HEK293T (cell line): ENCODE data around the gene ZYG11A.
"Not testable (repeated sequence)": the region's sequence is repeated elsewhere in the genome, so short reads cannot be mapped to it uniquely, and the experiment has no call there.

Experiments used
- CTCF ChIA-PET: fragments of 350-600 bp; formaldehyde crosslinking; extraction: SDS; loops from one replicate; lab custom pipeline; 2021; ENCODE audit warnings: antibody characterized with exemption, inconsistent platforms; lab: Yijun Ruan, JAX
- POLR2A ChIA-PET: fragments of 350-600 bp; formaldehyde crosslinking; extraction: SDS; loops from one replicate; lab custom pipeline; 2020; ENCODE audit warnings: antibody characterized with exemption, inconsistent platforms; lab: Yijun Ruan, JAX
- DNase-seq: peaks from one replicate; pipeline ENCODE4 v3.0.0; 2012; ENCODE audit warnings: mixed read lengths; ENCODE audit errors: extremely low spot score
- ARNT ChIP-seq: fragments of 450-650 bp; IDR thresholded peaks from 2 replicates; pipeline ENCODE4 v1.6.1; 2017; ENCODE audit warnings: mild to moderate bottlenecking
- BHLHE40 ChIP-seq: fragments of 450-650 bp; IDR thresholded peaks from 2 replicates; pipeline ENCODE4 v1.6.1; 2016; ENCODE audit warnings: mild to moderate bottlenecking, moderate library complexity, borderline replicate concordance
- CTBP1 ChIP-seq: fragments of 450-650 bp; IDR thresholded peaks from 2 replicates; pipeline ENCODE4 v1.6.1; 2016; ENCODE audit warnings: borderline replicate concordance
- ELF4 ChIP-seq: fragments of 450-650 bp; IDR thresholded peaks from 2 replicates; pipeline ENCODE4 v1.6.1; 2017; ENCODE audit warnings: antibody characterized with exemption
- FOXA1 ChIP-seq: fragments of 450-650 bp; IDR thresholded peaks from 2 replicates; pipeline ENCODE4 v1.6.1; 2016; ENCODE audit warnings: mild to moderate bottlenecking
- FOXK2 ChIP-seq: fragments of 450-650 bp; IDR thresholded peaks from 2 replicates; pipeline ENCODE4 v1.6.1; 2016; ENCODE audit warnings: mild to moderate bottlenecking
- FOXM1 ChIP-seq: fragments of 450-650 bp; IDR thresholded peaks from 2 replicates; pipeline ENCODE4 v1.6.1; 2017; ENCODE audit warnings: mild to moderate bottlenecking, borderline replicate concordance
- HDGF ChIP-seq: fragments of 450-650 bp; IDR thresholded peaks from 2 replicates; pipeline ENCODE4 v1.6.1; 2017; ENCODE audit warnings: antibody characterized with exemption, borderline replicate concordance
- L3MBTL2 ChIP-seq: fragments of 450-650 bp; conservative IDR thresholded peaks from 2 replicates; pipeline ENCODE4 v1.6.1; 2016; ENCODE audit warnings: mild to moderate bottlenecking
- LEF1 ChIP-seq: fragments of 450-650 bp; IDR thresholded peaks from 2 replicates; pipeline ENCODE4 v1.6.1; 2017; ENCODE audit warnings: mild to moderate bottlenecking, borderline replicate concordance
- SP1 ChIP-seq: fragments of 450-650 bp; IDR thresholded peaks from 2 replicates; pipeline ENCODE4 v1.6.1; 2017
- SUZ12 ChIP-seq: fragments of 450-650 bp; IDR thresholded peaks from 2 replicates; pipeline ENCODE4 v1.6.1; 2016; ENCODE audit warnings: mild to moderate bottlenecking
- TARDBP ChIP-seq: fragments of 450-650 bp; IDR thresholded peaks from 2 replicates; pipeline ENCODE4 v1.6.1; 2016
- ZNF384 ChIP-seq: fragments of 450-650 bp; IDR thresholded peaks from 2 replicates; pipeline ENCODE4 v1.6.1; 2016
- TF ChIP-seq, protein P1 (sequence below): fragments of 450-650 bp; IDR thresholded peaks from 2 replicates; pipeline ENCODE4 v1.6.1; 2016

ZYG11A gene

DNA sequence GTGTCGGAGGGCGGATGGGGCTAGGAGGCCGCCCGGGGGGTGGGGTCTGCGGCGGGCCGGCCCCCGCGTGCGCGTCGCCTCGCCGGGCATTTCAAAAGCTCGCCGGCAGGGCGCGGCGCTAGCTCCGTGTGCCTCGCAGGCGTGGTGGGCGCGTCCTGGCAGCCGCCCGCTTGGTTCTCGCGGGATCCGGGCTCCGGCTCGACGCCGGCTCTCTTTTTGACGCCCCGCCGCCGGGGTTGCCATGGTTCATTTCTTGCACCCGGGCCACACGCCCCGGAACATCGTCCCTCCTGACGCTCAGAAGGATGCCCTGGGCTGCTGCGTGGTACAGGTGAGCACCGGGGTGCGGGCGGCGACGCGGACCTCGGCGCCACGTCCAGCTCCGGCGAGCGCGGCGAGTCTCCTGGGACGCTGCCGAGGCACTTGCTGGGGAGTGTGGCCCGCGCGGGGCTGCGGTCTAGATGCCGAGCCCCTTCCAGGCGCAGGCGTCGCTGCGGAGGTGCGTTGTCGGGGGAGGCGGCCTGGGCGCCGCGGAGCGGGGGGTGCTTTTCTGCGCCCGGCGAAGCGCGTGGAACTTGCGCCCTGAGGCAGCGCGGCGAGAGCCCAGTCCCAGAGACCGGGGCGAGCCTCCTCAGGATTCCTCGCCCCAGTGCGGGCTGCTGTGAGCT is at the start of gene ZYG11A:
TSS of gene ZYG11A (plus strand) at position 118 of the 668 bp plus-strand sequence. CDS start at position 242, 124 bp downstream.
- POLR2A ChIA-PET: interaction anchor here (0.5 to 2.9 kb wide), 24 partner anchors 10 to 329 kb away, joined by 3 to 20 read pairs (median 3); partner anchors contain the start of genes COA7, ECHDC2, SCP2 and TUT4
- DNase-seq: peak; percentile 90
- no peak for TF ChIP-seq HDGF
- TF ChIP-seq CTBP1: no peak
- peak; percentile 97 for TF ChIP-seq L3MBTL2
- TF ChIP-seq FOXM1: no peak
- no peak for TF ChIP-seq ARNT
- TF ChIP-seq BHLHE40: no peak
- CTCF ChIA-PET: interaction anchor here (0.5 to 1.4 kb wide), 4 partner anchors 10 to 65 kb away, joined by 3 read pairs; no protein-coding TSS in a partner anchor

DNA sequence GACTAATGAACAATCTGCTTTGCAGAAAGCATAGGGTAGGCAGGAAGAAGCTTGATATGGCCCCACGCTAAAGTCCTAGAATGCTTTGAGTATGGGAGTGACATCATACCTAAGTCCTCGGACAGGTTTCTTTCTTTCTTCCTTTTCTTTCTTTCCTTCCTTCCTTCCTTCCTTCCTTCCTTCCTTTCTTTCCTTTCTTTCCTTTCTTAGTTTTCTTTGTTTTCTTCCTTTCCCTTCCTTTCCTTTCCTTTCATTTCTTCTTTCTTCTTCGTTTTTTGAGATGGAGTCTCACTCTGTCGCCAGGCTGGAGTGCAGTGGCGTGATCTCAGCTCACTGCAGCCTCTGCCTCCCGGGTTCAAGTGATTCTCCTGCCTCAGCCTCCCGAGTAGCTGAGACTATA is 48.8 kb upstream of the ZYG11A start:
- DNase-seq, POLR2A ChIA-PET: not testable (repeated sequence)
- CTCF ChIA-PET: interaction anchor here (0.6 kb wide), 1 partner anchor 31 kb away, joined by 5 read pairs; no protein-coding TSS in a partner anchor

DNA sequence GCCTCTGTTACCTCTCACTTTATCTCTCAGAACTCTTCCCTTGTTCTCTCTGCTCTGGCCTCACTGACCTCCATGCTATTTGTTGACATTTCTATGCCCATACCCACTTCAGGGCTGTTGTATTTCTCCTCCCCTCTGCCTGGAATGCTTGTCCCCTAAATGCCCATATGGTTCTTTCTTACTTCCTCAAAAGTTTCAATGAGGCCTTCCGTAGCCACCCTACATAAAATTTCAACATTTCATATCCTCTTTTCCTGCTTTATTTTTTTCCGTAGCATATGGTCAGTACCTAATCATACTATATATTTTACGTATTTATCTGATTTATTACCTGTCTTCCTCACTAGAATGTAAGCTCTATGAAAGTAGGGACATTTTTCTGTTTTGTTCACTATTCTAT is 47.1 kb upstream of the ZYG11A start:
- ChIA-PET CTCF (no interaction called here), POLR2A (no interaction called here)
- TF ChIP-seq FOXM1: no peak
- TF ChIP-seq LEF1: no peak
- TF ChIP-seq SP1: no peak
- no peak for DNase-seq

DNA sequence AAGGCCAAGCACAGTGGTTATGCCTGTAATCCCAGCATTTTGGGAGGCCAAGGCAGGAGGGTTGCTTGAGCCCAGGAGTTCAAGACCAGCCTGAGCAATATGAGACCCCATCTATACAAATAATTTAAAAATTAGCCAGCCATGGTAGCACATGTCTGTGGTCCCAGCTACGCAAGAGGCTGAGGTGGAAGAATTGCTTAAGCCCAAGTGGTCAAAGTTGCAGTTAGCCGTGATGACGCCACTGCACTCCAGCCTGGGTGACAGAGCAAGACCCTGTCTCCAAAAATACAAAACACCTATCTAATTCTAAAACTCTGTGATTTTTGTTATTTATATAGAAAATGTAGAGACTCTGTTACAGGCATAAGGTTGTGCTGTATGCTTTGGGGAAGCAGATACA is 44.2 kb upstream of the ZYG11A start:
- DNase-seq: no peak
- POLR2A ChIA-PET: no interaction called here
- TF ChIP-seq SP1: no peak
- no peak for TF ChIP-seq FOXM1
- no peak for TF ChIP-seq BHLHE40
- no peak for TF ChIP-seq LEF1
- CTCF ChIA-PET: no interaction called here

DNA sequence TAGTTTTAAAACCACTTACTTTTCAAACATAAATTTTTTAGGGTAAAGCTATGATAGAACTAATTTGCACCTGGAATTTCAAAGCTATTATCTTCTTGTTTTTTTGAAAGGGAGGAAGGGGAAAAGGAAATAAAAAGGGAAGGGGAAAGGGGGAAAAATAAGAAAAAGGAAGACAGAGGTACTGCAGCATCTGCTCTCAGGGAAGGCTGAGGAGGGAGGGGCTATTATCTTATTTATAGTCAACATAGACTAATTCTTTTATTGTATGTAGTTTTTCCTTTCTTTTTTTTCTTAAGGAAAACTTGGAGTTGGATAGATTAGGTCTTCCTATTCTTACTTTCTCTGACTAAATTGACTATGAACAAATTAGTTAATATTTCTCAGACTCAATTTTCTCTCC is 41.5 kb upstream of the ZYG11A start:
- no peak for TF ChIP-seq TARDBP
- no peak for TF ChIP-seq ZNF384
- no peak for TF ChIP-seq SP1
- no peak for TF ChIP-seq ARNT
- TF ChIP-seq FOXK2: no peak
- TF ChIP-seq BHLHE40: no peak
- TF ChIP-seq ELF4: no peak
- no peak for TF ChIP-seq CTBP1
- TF ChIP-seq, protein P1, sequence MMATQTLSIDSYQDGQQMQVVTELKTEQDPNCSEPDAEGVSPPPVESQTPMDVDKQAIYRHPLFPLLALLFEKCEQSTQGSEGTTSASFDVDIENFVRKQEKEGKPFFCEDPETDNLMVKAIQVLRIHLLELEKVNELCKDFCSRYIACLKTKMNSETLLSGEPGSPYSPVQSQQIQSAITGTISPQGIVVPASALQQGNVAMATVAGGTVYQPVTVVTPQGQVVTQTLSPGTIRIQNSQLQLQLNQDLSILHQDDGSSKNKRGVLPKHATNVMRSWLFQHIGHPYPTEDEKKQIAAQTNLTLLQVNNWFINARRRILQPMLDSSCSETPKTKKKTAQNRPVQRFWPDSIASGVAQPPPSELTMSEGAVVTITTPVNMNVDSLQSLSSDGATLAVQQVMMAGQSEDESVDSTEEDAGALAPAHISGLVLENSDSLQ: no peak
- TF ChIP-seq SUZ12: no peak
- TF ChIP-seq L3MBTL2: no peak
- no peak for TF ChIP-seq LEF1
- no peak for TF ChIP-seq HDGF
- no peak for TF ChIP-seq FOXM1
- ChIA-PET POLR2A (no interaction called here), CTCF (no interaction called here)
- no peak for DNase-seq

DNA sequence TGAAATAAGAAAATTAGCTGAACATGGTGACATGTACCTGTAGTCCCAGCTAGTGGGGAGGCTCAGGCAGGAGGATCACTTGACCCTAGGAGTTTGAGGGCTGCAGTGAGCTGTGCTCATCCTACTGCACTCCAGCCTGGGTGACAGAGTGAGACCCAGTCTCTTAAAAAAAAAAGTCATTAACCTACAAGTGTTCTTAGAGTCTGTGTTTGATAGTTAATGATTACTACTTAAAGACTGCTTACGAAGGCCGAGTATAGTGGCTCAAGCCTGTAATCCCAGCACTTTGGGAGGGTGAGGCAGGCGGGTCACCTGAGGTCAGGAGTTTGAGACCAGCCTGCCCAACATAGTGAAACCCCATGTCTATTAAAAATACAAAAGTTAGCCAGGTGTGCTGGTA is 38.5 kb upstream of the ZYG11A start:
- POLR2A ChIA-PET, DNase-seq: not testable (repeated sequence)
- CTCF ChIA-PET: interaction anchor here (0.6 kb wide), 1 partner anchor 65 kb away, joined by 4 read pairs; no protein-coding TSS in a partner anchor

DNA sequence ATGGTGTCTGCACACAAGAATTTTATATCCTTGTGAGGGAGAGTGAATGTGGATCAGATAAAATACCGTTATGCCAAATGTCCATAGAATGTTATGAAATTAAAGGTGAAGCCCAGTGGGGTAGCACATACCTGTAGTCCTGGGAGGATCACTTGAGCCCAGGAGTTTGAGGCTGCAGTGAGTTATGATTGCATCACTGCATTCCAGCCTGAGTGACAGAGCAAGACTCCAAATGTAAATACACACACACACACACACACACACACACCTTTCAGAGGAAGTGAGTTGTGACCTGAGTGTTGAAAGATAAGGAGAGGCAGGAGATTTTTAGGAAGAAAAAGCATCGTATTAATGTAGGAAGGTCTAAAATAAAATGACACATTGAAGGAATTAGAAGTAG is 28.1 kb upstream of the ZYG11A start:
- TF ChIP-seq SP1 (no peak), LEF1 (no peak), FOXK2 (no peak), ELF4 (no peak), ZNF384 (no peak), HDGF (no peak), BHLHE40 (no peak), SUZ12 (no peak), TARDBP (no peak), FOXM1 (no peak), L3MBTL2 (no peak), FOXA1 (no peak), ARNT (no peak)
- TF ChIP-seq, protein P1: no peak
- POLR2A ChIA-PET: no interaction called here
- CTCF ChIA-PET: no interaction called here
- no peak for DNase-seq

DNA sequence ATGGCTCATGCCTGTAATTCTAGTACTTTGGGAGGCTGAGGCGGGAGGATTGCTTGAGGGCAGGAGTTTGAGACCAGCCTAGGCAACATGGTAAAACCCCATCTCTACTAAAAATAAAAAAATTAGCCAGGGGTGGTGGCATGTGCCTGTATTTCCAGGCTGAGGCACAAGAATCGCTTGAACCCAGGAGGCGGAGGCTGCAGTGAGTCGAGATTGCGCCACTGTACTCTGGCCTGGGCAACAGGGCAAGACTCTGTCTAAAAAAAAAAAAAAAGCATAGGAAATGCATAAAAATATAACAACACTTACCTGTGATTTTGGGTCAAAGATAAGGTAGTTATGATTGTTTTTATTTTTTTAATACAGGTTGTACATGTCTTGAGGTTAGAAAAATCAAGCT is 21.7 kb upstream of the ZYG11A start:
- ChIA-PET POLR2A (interaction anchor here (1.7 kb wide), 1 partner anchor 22 kb away, joined by 4 read pairs; the partner anchor contains the start of gene ZYG11A), CTCF (interaction anchor here (0.6 kb wide), 1 partner anchor 1979 kb away, joined by 4 read pairs; no protein-coding TSS in a partner anchor)
- not testable (repeated sequence) for DNase-seq
